BLaER1 (cell line): ENCODE measurements around the gene SERINC5.
"Not testable (repeated sequence)": the region's sequence is repeated elsewhere in the genome, so short reads cannot be mapped to it uniquely, and the experiment has no call there.

ENCODE experiments used
- H3K27ac ChIP-seq: shearing (Covaris generic); formaldehyde crosslinking; 2 replicates; pipeline ENCODE4 v1.8.1; 2022
- H3K27me3 ChIP-seq: shearing (Covaris generic); formaldehyde crosslinking; 2 replicates; pipeline ENCODE4 v1.8.1; 2022
- H3K36me3 ChIP-seq: shearing (Covaris generic); formaldehyde crosslinking; 2 replicates; pipeline ENCODE4 v1.8.1; 2022
- H3K4me1 ChIP-seq: shearing (Covaris generic); formaldehyde crosslinking; 2 replicates; pipeline ENCODE4 v1.8.1; 2022
- H3K4me2 ChIP-seq: shearing (Covaris generic); formaldehyde crosslinking; 2 replicates; pipeline ENCODE4 v1.8.1; 2022
- H3K4me3 ChIP-seq: shearing (Covaris generic); formaldehyde crosslinking; 2 replicates; pipeline ENCODE4 v1.8.1; 2022
- H3K9ac ChIP-seq: shearing (Covaris generic); formaldehyde crosslinking; 2 replicates; pipeline ENCODE4 v1.8.1; 2022
- H3K9me3 ChIP-seq: shearing (Covaris generic); formaldehyde crosslinking; 2 replicates; pipeline ENCODE4 v1.8.1; 2022
- H4K20me1 ChIP-seq: shearing (Covaris generic); formaldehyde crosslinking; 2 replicates; pipeline ENCODE4 v1.8.1; 2022
- Cebpa-rat ChIP-seq: shearing (Covaris generic); IDR thresholded peaks from 2 replicates; pipeline ENCODE4 v1.8.1; 2022

Gene SERINC5

GRCh38 chr5:80255811-80256712 is at the start of gene SERINC5:
Gene SERINC5, minus strand, starts transcription at chr5:80256048. Its CDS starts 126 bp downstream, at chr5:80255922.
- Histone ChIP-seq H3K9ac (peak within 1 kb of the TSS; percentile 93), H3K27me3 (no peaks in the 10 kb centered on the region)

GRCh38 chr5:80302636-80303035 is 46.8 kb upstream of the SERINC5 start:
- Histone ChIP-seq H3K36me3 (no peaks in the 10 kb centered on the region), H3K27me3 (no peaks in the 10 kb centered on the region), H3K4me3 (no peak overlapping the region), H3K9ac (no peak overlapping the region), H3K4me2 (no peak overlapping the region), H3K27ac (no peak overlapping the region), H3K9me3 (peaks cover 10% of the 10 kb centered on the region), H4K20me1 (no peaks in the 10 kb centered on the region), H3K4me1 (peaks cover 4% of the 10 kb centered on the region; the same call in 1 of the 2 replicates)
- TF ChIP-seq Cebpa-rat: no peak

More at GRCh38 chr5:80255811-80256712, at the start of gene SERINC5:
- Histone ChIP-seq H3K4me2 (peak within 1 kb of the TSS; percentile 98), H4K20me1 (peaks cover 48% of the 10 kb centered on the region), H3K9me3 (no peaks in the 10 kb centered on the region), H3K4me1 (peaks cover 49% of the 10 kb centered on the region), H3K4me3 (peak within 1 kb of the TSS; percentile 89), H3K36me3 (peaks cover 32% of the 10 kb centered on the region), H3K27ac (peak within 1 kb of the TSS; percentile 94)
- TF ChIP-seq Cebpa-rat: no peak

DNA sequence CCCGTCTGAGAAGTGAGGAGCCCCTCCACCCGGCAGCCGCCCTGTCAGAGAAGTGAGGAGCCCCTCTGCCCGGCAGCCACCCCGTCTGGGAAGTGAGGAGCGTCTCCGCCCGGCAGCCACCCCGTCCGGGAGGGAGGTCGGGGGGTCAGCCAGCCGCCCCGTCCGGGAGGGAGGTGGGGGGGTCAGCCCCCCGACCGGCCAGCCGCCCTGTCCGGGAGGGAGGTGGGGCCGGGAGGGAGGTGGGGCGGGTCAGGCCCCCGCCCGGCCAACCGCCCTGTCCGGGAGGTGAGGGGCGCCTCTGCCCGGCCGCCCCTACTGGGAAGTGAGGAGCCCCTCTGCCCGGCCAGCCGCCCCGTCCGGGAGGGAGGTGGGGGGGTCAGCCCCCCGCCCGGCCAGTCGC is 45.5 kb upstream of the SERINC5 start:
- H4K20me1 ChIP-seq, H3K4me3 ChIP-seq, H3K27ac ChIP-seq, H3K9me3 ChIP-seq, H3K4me1 ChIP-seq, H3K9ac ChIP-seq, H3K36me3 ChIP-seq, H3K27me3 ChIP-seq, H3K4me2 ChIP-seq: not testable (repeated sequence)

- not testable (repeated sequence) for H3K27me3 ChIP-seq, H4K20me1 ChIP-seq, H3K36me3 ChIP-seq, H3K4me1 ChIP-seq, H3K27ac ChIP-seq, H3K4me2 ChIP-seq, H3K9me3 ChIP-seq, H3K4me3 ChIP-seq, H3K9ac ChIP-seq
Measured at GRCh38 chr5:80300796-80301195, 44.9 kb upstream of the SERINC5 start.

- H3K27me3 ChIP-seq: no peaks in the 10 kb centered on the region
- no peak for TF ChIP-seq Cebpa-rat
- H3K4me3 ChIP-seq: no peak overlapping the region
- no peaks in the 10 kb centered on the region for H4K20me1 ChIP-seq
- H3K36me3 ChIP-seq: no peaks in the 10 kb centered on the region
- no peak overlapping the region for H3K9ac ChIP-seq
- peaks cover 10% of the 10 kb centered on the region for H3K9me3 ChIP-seq
- H3K4me1 ChIP-seq: peaks cover 4% of the 10 kb centered on the region; the same call in 1 of the 2 replicates
- no peak overlapping the region for H3K27ac ChIP-seq
- no peak overlapping the region for H3K4me2 ChIP-seq
Measured at GRCh38 chr5:80300125-80300524, 44.3 kb upstream of the SERINC5 start.

DNA sequence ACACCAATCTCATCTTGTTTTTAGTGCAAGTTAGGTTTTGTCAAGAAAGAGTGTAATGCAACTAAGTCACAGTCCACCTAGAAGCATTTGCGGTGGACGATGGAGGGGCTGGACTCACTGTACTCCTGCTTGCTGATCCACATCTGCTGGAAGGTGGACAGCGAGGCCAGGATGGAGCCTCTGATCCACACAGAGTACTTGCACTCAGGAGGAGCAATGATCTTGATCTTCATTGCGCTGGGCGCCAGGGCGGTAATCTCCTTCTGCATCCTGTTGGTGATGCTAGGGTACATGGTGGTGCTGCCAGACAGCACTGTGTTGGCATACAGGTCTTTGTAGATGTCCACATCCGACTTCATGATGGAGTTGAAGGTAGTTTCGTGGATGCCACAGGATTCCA is 43.8 kb upstream of the SERINC5 start:
- Histone ChIP-seq H3K36me3 (no peaks in the 10 kb centered on the region), H4K20me1 (no peaks in the 10 kb centered on the region), H3K9me3 (peaks cover 10% of the 10 kb centered on the region), H3K27me3 (no peaks in the 10 kb centered on the region), H3K4me2 (no peak overlapping the region), H3K4me3 (no peak overlapping the region), H3K9ac (no peak overlapping the region), H3K4me1 (peaks cover 4% of the 10 kb centered on the region; the same call in 1 of the 2 replicates), H3K27ac (no peak overlapping the region)
- TF ChIP-seq Cebpa-rat: no peak

DNA sequence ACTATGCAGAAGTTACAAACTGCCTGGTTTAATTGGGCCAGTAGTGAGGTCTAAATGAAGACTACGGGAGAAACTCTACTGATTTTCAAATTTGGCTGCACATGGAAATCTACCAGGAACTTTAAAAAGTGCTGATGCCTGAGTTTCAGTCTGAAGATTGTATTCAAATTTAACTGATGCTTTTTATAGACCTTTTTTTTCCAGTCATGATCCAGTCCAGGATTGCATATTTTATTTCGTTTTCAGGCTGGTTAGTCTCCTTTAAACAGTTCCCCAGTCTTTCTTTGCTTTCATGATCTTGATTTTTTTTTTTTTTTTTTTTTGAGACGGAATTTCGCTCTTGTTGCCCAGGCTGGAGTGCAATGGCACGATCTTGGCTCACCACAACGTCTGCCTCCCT is 40.3 kb upstream of the SERINC5 start:
- H4K20me1 ChIP-seq: no peaks in the 10 kb centered on the region
- no peak overlapping the region for H3K27ac ChIP-seq
- no peak overlapping the region for H3K9ac ChIP-seq
- no peak overlapping the region for H3K4me2 ChIP-seq
- H3K4me3 ChIP-seq: no peak overlapping the region
- no peak for TF ChIP-seq Cebpa-rat
- H3K9me3 ChIP-seq: peaks cover 15% of the 10 kb centered on the region
- no peaks in the 10 kb centered on the region for H3K36me3 ChIP-seq
- H3K27me3 ChIP-seq: no peaks in the 10 kb centered on the region
- H3K4me1 ChIP-seq: no peaks in the 10 kb centered on the region

GRCh38 chr5:80291761-80292160 is 35.9 kb upstream of the SERINC5 start:
- no peak for TF ChIP-seq Cebpa-rat
- no peak overlapping the region for H3K9ac ChIP-seq

GRCh38 chr5:80289320-80289719 is 33.5 kb upstream of the SERINC5 start:
- Histone ChIP-seq H3K27me3 (no peaks in the 10 kb centered on the region), H4K20me1 (no peaks in the 10 kb centered on the region), H3K27ac (no peak overlapping the region), H3K4me3 (no peak overlapping the region), H3K36me3 (no peaks in the 10 kb centered on the region), H3K9me3 (peaks cover 3% of the 10 kb centered on the region; the same call in 1 of the 2 replicates), H3K4me1 (no peaks in the 10 kb centered on the region), H3K4me2 (no peak overlapping the region), H3K9ac (no peak overlapping the region)
- TF ChIP-seq Cebpa-rat: no peak

More at GRCh38 chr5:80291761-80292160, 35.9 kb upstream of the SERINC5 start:
- Histone ChIP-seq H3K4me2 (no peak overlapping the region), H3K36me3 (no peaks in the 10 kb centered on the region), H3K4me3 (no peak overlapping the region), H3K27ac (no peak overlapping the region), H3K9me3 (peaks cover 5% of the 10 kb centered on the region; the same call in 1 of the 2 replicates), H3K27me3 (no peaks in the 10 kb centered on the region), H4K20me1 (no peaks in the 10 kb centered on the region), H3K4me1 (no peaks in the 10 kb centered on the region)

DNA sequence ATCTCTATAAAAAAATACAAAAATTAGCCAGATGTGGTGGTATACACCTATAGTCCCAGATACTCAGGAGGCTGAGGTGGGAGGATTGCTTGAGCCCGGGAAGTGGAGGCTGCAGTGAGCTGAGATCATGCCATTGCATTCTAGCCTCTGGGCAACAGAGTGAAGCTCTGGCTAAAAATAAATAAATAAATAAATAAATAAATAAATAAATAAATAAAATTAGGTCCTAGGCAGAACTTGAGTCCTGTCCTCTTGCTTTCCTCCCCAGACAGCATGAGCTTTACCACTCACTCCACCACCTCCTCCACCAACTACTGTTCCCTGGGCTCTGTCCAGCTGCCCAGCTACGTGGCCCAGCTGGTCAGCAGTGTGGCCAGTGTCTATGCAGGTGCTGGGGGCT is 32.3 kb upstream of the SERINC5 start:
- TF ChIP-seq Cebpa-rat: no peak
- H3K4me1 ChIP-seq: no peaks in the 10 kb centered on the region
- no peak overlapping the region for H3K4me3 ChIP-seq
- no peak overlapping the region for H3K9ac ChIP-seq
- no peaks in the 10 kb centered on the region for H3K27me3 ChIP-seq
- H3K36me3 ChIP-seq: no peaks in the 10 kb centered on the region
- no peaks in the 10 kb centered on the region for H3K9me3 ChIP-seq
- no peaks in the 10 kb centered on the region for H4K20me1 ChIP-seq
- H3K27ac ChIP-seq: no peak overlapping the region
- no peak overlapping the region for H3K4me2 ChIP-seq
